SU-DHL-6 (cell line): Measurements from ENCODE around the gene CROCC.
"Not testable (repeated sequence)": the region's sequence is repeated elsewhere in the genome, so short reads cannot be mapped to it uniquely, and the experiment has no call there.

Experiments
- EZH2phosphoT487 ChIP-seq: fragments of 200-600 bp; sonication (generic), shearing (Covaris generic); conservative IDR thresholded peaks from 2 replicates; pipeline ENCODE4 v1.6.1; 2018; ENCODE audit warnings: mild to moderate bottlenecking, antibody characterized with exemption, low read length, moderate library complexity, mixed read lengths
- TF ChIP-seq, protein P1 (sequence below): fragments of 200-600 bp; sonication (generic); IDR thresholded peaks from one replicate; pipeline ENCODE4 v1.5.1; 2017; ENCODE audit warnings: antibody characterized with exemption, mild to moderate bottlenecking, low read length, moderate library complexity; ENCODE audit not compliant: insufficient read depth, poor library complexity, severe bottlenecking

GRCh38 chr1:16884487-16884886, 37.2 kb upstream of the CROCC start:
- TF ChIP-seq, protein P1, sequence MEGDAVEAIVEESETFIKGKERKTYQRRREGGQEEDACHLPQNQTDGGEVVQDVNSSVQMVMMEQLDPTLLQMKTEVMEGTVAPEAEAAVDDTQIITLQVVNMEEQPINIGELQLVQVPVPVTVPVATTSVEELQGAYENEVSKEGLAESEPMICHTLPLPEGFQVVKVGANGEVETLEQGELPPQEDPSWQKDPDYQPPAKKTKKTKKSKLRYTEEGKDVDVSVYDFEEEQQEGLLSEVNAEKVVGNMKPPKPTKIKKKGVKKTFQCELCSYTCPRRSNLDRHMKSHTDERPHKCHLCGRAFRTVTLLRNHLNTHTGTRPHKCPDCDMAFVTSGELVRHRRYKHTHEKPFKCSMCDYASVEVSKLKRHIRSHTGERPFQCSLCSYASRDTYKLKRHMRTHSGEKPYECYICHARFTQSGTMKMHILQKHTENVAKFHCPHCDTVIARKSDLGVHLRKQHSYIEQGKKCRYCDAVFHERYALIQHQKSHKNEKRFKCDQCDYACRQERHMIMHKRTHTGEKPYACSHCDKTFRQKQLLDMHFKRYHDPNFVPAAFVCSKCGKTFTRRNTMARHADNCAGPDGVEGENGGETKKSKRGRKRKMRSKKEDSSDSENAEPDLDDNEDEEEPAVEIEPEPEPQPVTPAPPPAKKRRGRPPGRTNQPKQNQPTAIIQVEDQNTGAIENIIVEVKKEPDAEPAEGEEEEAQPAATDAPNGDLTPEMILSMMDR, result not testable (repeated sequence)
- not testable (repeated sequence) for TF ChIP-seq EZH2phosphoT487
